Endodermal cell (in vitro differentiated cells): ENCODE measurements around the gene IFNA10. TPM values are rescaled to one million over a fixed set of nuclear protein-coding genes. Genes with fewer than 3 reads are reported as not detected.

Source experiments
- total RNA-seq, 2 donors: library from RNA; stranded (reverse); fragmentation: NEBNext Ultra II Directional in 1 of 2; extraction: Animal tissue kit (Norgen Biotek cat#: 25700) in 1 of 2; gene quantifications; 2 replicates in 1 of 2; 3 replicates in 1 of 2; pipeline ENCODE4 v1.2.1, GENCODE V29; 2021

Gene IFNA10
- total RNA-seq, 2 donors from 2014 or later = not detected

Other genes with a start within 250 kb of the IFNA10 start
- 1 to 10 TPM; 1.6 to 1.7 TPM for gene HACD4, start 175.5 kb downstream of the IFNA10 start, total RNA-seq
- gene IFNB1, start 129.2 kb downstream of the IFNA10 start, total RNA-seq = not detected
- not detected for gene IFNW1, start 65.3 kb downstream of the IFNA10 start, total RNA-seq
- gene IFNA21, start 40.5 kb downstream of the IFNA10 start, total RNA-seq = not detected
- gene IFNA4, start 19.6 kb downstream of the IFNA10 start, total RNA-seq = not detected
- not detected for gene IFNA7, start 4.9 kb downstream of the IFNA10 start, total RNA-seq
- not detected for gene IFNA16, start 10.2 kb upstream of the IFNA10 start, total RNA-seq
- gene IFNA17, start 21.1 kb upstream of the IFNA10 start, total RNA-seq = not detected
- not detected for gene IFNA14, start 32.9 kb upstream of the IFNA10 start, total RNA-seq
- not detected for gene IFNA5, start 98.2 kb upstream of the IFNA10 start, total RNA-seq
- 10 to 100 TPM; 24.6 to 32.0 TPM for gene KLHL9, start 128.3 kb upstream of the IFNA10 start, total RNA-seq
- not detected for gene IFNA6, start 143.7 kb upstream of the IFNA10 start, total RNA-seq
- gene IFNA13, start 160.9 kb upstream of the IFNA10 start, total RNA-seq = not detected
- gene IFNA2, start 178.3 kb upstream of the IFNA10 start, total RNA-seq = not detected
- not detected for gene IFNA8, start 202.0 kb upstream of the IFNA10 start, total RNA-seq
- not detected for gene IFNA1, start 233.3 kb upstream of the IFNA10 start, total RNA-seq